ENCODE results near the gene KRT79.

KRT79 gene

DNA sequence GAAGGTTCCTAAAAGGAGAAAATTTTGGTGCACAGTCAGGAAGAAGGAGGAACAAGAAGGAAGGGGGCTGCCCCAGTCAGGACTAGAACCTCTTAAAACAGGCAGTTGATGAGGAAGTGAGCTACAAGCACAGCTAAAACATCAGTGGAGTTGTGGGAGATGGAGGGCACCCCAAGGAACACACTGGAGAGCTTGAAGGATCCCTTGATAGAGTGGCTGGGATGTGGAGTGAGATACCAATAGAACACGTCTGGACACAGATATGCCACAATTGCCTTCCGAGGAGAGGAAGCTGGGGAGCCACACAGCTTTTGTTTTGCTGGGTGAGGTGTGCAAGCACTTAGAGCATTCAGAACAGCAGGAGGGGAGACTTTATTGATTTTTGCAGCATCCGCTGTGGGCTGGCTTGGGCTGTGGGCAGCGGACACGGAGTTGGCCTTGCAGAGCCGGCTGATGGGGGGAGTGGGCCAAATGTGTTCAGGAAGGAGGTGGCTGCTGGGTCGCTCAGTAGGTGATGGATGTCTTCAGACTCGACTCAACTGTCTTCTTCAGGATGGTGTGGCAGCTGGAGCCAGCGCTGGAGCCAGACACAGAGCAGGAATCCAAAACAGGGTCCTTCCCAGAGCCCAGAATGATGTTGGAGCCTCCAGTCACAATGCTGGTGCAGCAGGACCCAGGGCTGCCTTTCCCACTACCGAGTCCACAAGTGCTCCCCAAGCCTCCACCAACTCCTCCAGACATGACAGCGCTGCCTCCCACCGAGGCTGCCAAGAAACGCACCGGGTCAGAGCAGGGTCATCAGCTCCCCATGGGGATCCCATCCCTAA lies 4.7 kb upstream of the KRT79 start:
- Histone ChIP-seq H3K36me3 (ENCODE audit: insufficient read depth, low read depth, low read length) (no peaks in the 10 kb centered on the region), H3K27ac (ENCODE audit: low read length) (no peak overlapping the region), H3K9me3 (ENCODE audit: insufficient read depth, low read depth, low read length) (no peaks in the 10 kb centered on the region), H3K9ac (ENCODE audit: low read depth, low read length) (no peak overlapping the region), H3K4me1 (ENCODE audit: insufficient read depth, low read length) (no peaks in the 10 kb centered on the region), H3K4me3 (ENCODE audit: low read length) (no peak overlapping the region), H3K27me3 (ENCODE audit: insufficient read depth, low read length) (no peaks in the 10 kb centered on the region)

DNA sequence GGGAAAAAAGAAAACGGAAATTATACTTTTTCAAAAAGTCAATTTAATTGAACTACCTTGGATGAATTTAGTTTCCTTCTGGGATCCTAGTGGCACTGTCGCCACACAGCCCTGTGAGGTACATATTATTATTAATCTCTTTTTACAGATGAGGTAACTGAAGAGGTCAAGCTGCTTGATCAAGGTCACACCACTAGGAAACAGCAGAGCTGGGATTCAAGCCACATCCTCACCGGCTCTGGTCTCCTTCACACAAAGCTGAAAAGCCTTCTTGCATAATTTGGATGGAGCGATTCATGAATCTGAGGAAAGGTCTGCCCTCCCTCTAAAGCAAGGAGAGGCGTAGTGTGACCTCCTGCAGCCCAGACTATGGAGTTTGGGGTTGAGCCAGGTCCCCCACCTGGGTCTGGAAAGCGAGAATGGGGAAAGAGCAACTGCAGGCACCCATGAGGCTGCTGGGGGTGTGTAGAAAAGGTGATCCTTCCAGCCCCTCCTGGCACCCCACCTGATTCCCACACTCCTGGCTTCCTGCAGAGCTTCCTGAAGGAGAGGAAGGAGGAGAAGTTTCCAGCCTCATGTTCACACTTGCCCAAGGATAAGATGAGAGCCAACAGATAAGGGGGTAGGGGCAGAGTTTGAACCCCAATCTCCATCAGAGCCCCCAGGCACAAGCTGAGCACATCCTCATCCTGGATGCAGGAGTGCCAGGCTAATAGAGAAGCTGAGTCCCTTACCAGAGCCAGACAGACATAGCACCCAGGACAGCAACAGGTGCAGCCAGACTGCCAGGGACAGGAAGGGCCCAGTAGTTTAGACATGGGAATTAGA lies 3.9 kb upstream of the KRT79 start:
- Histone ChIP-seq H3K27ac (ENCODE audit: low read length) (no peak overlapping the region), H3K36me3 (ENCODE audit: insufficient read depth, low read depth, low read length) (no peaks in the 10 kb centered on the region), H3K9ac (ENCODE audit: low read depth, low read length) (no peak overlapping the region), H3K9me3 (ENCODE audit: insufficient read depth, low read depth, low read length) (no peaks in the 10 kb centered on the region), H3K4me3 (ENCODE audit: low read length) (no peak overlapping the region), H3K27me3 (ENCODE audit: insufficient read depth, low read length) (no peaks in the 10 kb centered on the region), H3K4me1 (ENCODE audit: insufficient read depth, low read length) (no peaks in the 10 kb centered on the region)

DNA sequence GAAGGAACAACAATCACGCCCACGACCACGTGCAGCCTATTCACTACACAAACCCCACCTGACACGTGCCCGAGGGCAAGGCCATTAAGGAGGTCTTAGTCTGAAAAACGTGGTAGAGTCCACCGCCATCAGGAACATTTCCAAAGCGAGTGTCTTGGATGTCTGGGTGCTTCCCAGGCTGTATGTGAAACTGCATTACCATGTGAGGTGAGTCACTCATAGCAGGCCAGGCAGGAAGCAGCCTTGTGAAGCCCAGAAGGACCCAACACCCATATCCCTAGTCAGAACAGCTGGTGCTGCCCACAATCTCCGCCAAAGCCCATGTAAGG lies 3.3 kb upstream of the KRT79 start:
- H3K36me3 ChIP-seq (ENCODE audit: insufficient read depth, low read depth, low read length), result no peaks in the 10 kb centered on the region
- H3K9ac ChIP-seq (ENCODE audit: low read depth, low read length), result no peak overlapping the region
- no peaks in the 10 kb centered on the region for H3K9me3 ChIP-seq (ENCODE audit: insufficient read depth, low read depth, low read length)
- no peaks in the 10 kb centered on the region for H3K27me3 ChIP-seq (ENCODE audit: insufficient read depth, low read length)
- H3K4me1 ChIP-seq (ENCODE audit: insufficient read depth, low read length), result no peaks in the 10 kb centered on the region
- no peak overlapping the region for H3K4me3 ChIP-seq (ENCODE audit: low read length)
- H3K27ac ChIP-seq (ENCODE audit: low read length), result no peak overlapping the region

DNA sequence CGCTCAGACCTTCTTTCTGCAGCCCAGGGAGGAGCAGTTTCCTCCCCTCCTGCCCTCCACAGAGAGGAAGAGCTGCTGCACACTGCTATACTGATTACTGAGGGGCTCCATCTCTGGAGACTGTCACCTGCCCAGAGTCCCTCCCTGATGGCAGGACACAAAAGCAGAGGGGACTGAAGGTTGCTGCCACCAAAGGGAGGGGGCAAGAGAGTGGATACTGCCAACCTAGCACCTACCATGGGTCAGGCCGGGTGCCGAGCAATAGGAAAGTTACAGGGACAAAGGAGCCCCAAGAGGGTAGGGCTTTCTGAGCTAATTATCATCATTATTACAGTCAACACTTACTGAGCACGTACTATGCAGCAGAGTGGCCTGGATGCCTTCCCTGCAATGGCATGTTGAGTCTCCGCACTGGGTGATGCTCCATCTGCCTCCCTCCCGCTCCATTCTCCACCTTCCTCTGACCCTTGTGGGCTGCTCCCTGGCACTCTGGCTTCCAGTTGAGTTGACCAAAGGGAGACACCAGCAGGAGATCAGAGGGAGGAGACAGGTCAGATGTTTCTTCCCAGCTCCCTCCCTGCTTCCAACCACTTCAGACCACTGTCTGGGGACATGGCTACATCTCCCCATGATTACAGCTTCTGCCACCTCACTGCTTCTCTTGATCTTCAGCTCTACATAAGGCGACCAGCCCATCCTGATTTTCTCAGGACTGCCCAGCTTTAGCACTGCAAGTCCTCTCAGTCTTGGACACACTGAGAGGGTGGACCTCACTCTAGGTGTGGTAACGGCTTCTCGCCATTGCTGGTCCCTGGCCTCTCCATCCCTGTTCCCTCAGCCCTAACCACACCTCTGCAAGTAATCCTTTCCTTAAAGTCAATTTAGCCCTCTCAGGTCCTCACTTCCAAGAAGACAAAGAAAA lies 2.6 kb upstream of the KRT79 start:
- no peaks in the 10 kb centered on the region for H3K4me1 ChIP-seq (ENCODE audit: insufficient read depth, low read length)
- H3K27ac ChIP-seq (ENCODE audit: low read length), result no peak overlapping the region
- no peaks in the 10 kb centered on the region for H3K36me3 ChIP-seq (ENCODE audit: insufficient read depth, low read depth, low read length)
- H3K27me3 ChIP-seq (ENCODE audit: insufficient read depth, low read length), result no peaks in the 10 kb centered on the region
- no peaks in the 10 kb centered on the region for H3K9me3 ChIP-seq (ENCODE audit: insufficient read depth, low read depth, low read length)
- no peak overlapping the region for H3K9ac ChIP-seq (ENCODE audit: low read depth, low read length)
- no peak overlapping the region for H3K4me3 ChIP-seq (ENCODE audit: low read length)

DNA sequence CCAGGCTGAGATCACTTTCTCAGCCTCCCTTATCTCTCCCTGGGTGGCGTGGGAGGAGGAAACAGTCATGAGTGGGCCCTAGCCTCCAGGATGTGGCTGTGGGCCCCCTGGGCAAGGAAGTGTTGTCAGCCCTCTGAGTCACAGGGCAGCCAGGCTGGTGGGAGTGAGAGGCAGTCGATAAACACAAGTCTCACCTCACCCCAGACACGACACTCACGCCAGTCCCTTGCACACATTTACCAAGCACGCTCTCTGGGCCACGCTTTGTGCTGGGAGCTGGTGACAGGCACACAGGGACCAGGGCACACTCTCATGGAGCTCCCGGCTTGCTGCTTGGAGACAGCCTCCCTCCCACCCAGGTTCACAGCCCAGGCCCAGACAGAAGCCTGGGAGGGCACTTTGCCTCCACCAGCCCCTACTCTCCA lies 1.9 kb upstream of the KRT79 start:
- Histone ChIP-seq H3K27ac (ENCODE audit: low read length) (no peak overlapping the region), H3K4me3 (ENCODE audit: low read length) (no peak overlapping the region)

DNA sequence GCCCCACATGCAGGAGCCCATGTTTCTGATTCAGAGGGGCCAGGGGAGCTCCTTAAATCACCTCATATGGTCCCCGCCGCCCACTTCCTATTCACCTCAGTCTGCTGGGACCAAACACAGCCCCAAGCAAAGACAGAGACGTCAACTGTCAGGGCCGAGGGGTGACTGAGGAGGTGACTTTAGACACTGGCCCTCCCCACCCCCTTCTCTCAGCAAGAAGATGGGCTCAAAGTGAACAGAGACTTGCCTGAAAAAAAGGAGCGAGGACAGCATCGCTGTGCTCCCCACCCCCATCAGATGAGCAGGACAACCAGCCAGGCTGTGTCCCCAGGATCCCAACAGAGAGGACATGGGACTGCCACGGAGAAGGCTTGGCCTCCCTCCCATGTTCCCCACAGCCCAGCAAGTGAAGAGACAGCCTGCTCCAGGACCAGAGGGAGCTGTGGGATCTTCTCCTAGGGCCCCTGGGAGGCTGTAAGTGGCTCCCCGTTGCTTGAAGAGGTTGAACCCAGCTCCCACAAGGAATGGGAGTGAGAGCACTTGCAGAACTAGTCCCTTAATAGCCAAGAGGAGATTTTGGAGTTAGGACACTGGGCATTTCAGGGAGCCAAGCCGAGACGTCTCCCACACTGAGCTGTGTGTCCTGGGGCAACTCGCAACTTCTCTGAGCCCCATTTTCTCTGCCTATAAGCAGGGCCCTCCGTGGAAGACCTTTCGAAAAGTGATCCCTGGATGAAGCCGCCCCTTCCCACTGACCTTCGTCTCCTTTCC lies 1.3 kb upstream of the KRT79 start:
- no peaks in the 10 kb centered on the region for H3K9me3 ChIP-seq (ENCODE audit: insufficient read depth, low read depth, low read length)
- H3K27ac ChIP-seq (ENCODE audit: low read length), result no peak overlapping the region
- no peaks in the 10 kb centered on the region for H3K36me3 ChIP-seq (ENCODE audit: insufficient read depth, low read depth, low read length)
- no peak overlapping the region for H3K9ac ChIP-seq (ENCODE audit: low read depth, low read length)
- no peaks in the 10 kb centered on the region for H3K27me3 ChIP-seq (ENCODE audit: insufficient read depth, low read length)
- no peaks in the 10 kb centered on the region for H3K4me1 ChIP-seq (ENCODE audit: insufficient read depth, low read length)
- H3K4me3 ChIP-seq (ENCODE audit: low read length), result no peak overlapping the region

More for the DNA sequence above, 1.9 kb upstream of the KRT79 start:
- no peaks in the 10 kb centered on the region for H3K36me3 ChIP-seq (ENCODE audit: insufficient read depth, low read depth, low read length)
- H3K9me3 ChIP-seq (ENCODE audit: insufficient read depth, low read depth, low read length), result no peaks in the 10 kb centered on the region
- no peak overlapping the region for H3K9ac ChIP-seq (ENCODE audit: low read depth, low read length)
- no peaks in the 10 kb centered on the region for H3K27me3 ChIP-seq (ENCODE audit: insufficient read depth, low read length)
- no peaks in the 10 kb centered on the region for H3K4me1 ChIP-seq (ENCODE audit: insufficient read depth, low read length)

DNA sequence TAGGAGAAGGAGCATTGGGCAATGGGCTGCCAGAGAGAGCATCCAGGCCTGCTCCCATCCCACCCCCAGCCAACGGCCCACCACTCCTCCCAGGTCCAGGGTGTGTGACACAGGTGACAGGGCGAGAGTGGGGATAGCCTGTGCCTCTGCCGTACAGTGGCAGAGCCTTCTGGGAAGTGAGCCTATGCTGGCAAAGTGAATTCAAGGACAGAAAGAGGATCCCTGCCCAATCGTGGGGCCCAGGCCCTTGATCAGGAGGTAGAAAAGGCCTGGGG lies 553 bp upstream of the KRT79 start:
- Histone ChIP-seq H3K27ac (ENCODE audit: low read length) (no peak overlapping the region), H3K9me3 (ENCODE audit: insufficient read depth, low read depth, low read length) (no peaks in the 10 kb centered on the region), H3K9ac (ENCODE audit: low read depth, low read length) (no peak overlapping the region), H3K4me3 (ENCODE audit: low read length) (no peak overlapping the region), H3K36me3 (ENCODE audit: insufficient read depth, low read depth, low read length) (no peaks in the 10 kb centered on the region), H3K27me3 (ENCODE audit: insufficient read depth, low read length) (no peaks in the 10 kb centered on the region), H3K4me1 (ENCODE audit: insufficient read depth, low read length) (no peaks in the 10 kb centered on the region)

DNA sequence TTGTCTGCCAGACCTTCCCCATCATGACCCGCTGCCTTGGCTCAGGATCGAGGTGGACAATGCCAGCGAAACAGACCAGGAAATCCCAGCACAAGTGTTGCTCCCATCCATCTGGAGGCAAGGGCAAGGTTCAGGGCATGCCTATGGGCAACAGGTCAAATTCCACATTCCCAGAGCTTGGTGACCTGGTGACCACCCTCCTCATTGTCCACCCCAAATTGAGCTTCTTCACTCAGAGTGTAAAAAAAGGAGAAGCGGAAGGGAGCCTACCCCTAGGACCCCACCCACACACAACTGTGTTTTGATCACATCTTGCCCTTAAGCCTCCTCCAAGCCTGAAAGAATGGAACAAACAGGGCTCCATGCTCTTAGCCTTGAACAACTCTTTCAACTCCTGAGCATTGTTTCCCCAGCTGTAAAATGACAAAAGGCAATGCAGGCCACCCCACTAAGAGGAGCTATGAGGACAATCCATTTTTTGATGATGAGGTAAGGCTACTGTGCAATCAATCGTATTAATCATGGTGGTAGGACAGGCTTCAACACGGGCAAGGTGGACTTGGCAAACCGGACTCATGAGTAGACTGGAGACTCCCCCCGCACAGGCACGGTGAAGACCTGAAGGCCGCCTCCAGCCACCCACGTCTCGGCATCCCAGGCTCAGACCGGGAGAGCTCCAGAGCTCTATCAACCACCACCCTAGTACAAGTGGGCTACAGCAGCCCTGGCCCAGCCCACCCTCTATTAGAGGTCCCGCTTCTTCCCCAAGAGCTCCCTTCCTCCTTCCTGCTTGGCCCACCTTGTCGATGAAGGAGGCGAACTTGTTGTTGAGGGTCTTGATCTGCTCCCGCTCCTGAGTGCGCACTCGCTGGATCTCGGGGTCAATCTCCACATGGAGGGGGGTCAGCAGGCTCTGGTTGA lies 866 bp downstream of the KRT79 start:
- H3K36me3 ChIP-seq (ENCODE audit: insufficient read depth, low read depth, low read length), result no peaks in the 10 kb centered on the region
- no peaks in the 10 kb centered on the region for H3K9me3 ChIP-seq (ENCODE audit: insufficient read depth, low read depth, low read length)
- H3K4me1 ChIP-seq (ENCODE audit: insufficient read depth, low read length), result no peaks in the 10 kb centered on the region
- no peak overlapping the region for H3K27ac ChIP-seq (ENCODE audit: low read length)
- no peak overlapping the region for H3K9ac ChIP-seq (ENCODE audit: low read depth, low read length)
- H3K4me3 ChIP-seq (ENCODE audit: low read length), result no peak overlapping the region
- H3K27me3 ChIP-seq (ENCODE audit: insufficient read depth, low read length), result no peaks in the 10 kb centered on the region

DNA sequence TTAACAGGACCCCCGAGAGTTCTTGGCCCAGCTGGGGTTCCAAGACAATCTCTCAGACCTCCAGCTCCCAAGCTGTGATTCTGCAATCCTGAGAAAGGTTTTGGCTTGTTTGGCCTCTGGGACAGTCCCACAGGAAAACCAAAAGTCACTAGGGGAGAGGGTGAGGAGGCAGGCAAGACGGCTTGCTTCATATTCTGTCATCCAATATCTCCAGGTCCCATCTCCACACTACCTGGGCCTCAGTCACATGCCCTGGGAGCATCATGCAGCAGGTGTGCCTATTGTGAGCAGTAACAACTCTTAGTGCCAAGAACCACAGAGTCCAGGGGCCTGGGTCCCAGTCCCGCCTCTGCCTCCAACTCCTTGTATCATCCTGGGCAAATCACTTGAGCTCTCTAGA lies 1.7 kb downstream of the KRT79 start:
- Histone ChIP-seq H3K4me1 (ENCODE audit: insufficient read depth, low read length) (no peaks in the 10 kb centered on the region), H3K27me3 (ENCODE audit: insufficient read depth, low read length) (no peaks in the 10 kb centered on the region), H3K4me3 (ENCODE audit: low read length) (no peak overlapping the region), H3K27ac (ENCODE audit: low read length) (no peak overlapping the region), H3K9me3 (ENCODE audit: insufficient read depth, low read depth, low read length) (no peaks in the 10 kb centered on the region), H3K9ac (ENCODE audit: low read depth, low read length) (no peak overlapping the region), H3K36me3 (ENCODE audit: insufficient read depth, low read depth, low read length) (no peaks in the 10 kb centered on the region)

DNA sequence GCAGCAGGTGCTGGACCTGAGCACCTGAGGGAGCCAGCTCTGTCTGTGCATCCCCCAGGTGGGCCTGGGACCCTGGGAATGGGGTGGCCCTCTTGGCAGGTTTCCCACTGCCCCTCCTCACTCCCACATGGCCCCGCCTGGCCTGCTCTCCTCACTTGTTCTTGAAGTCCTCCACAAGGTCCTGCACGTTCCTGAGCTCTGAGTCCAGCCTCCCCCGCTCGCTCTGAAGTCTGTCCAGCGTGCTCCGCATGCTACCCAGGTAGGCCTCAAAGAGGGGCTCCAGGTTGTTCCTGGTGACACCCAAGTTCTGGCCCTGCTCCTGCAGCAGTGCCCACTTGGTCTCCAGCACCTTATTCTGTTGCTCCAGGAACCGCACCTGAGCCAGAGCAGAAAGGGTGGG lies 2.9 kb downstream of the KRT79 start:
- no peaks in the 10 kb centered on the region for H3K27me3 ChIP-seq (ENCODE audit: insufficient read depth, low read length)
- H3K9me3 ChIP-seq (ENCODE audit: insufficient read depth, low read depth, low read length), result no peaks in the 10 kb centered on the region
- H3K36me3 ChIP-seq (ENCODE audit: insufficient read depth, low read depth, low read length), result no peaks in the 10 kb centered on the region
- no peak overlapping the region for H3K9ac ChIP-seq (ENCODE audit: low read depth, low read length)
- no peaks in the 10 kb centered on the region for H3K4me1 ChIP-seq (ENCODE audit: insufficient read depth, low read length)
- no peak overlapping the region for H3K4me3 ChIP-seq (ENCODE audit: low read length)
- no peak overlapping the region for H3K27ac ChIP-seq (ENCODE audit: low read length)
